GM12864 (cell line): ENCODE data around the gene GCH1.

Source experiments
- DNase-seq: peaks from one replicate; pipeline ENCODE4 v3.0.0-alpha.2; 2011; ENCODE audit warnings: low read depth
- H3K4me3 ChIP-seq: 2 replicates; pipeline ENCODE4 v1.5.1; 2011; ENCODE audit warnings: mild to moderate bottlenecking, low read depth, low read length, control low read depth
- CTCF ChIP-seq: IDR thresholded peaks from 2 replicates; pipeline ENCODE4 v1.5.1; 2011; ENCODE audit warnings: low read depth, mild to moderate bottlenecking, moderate library complexity, low read length, control low read depth, inconsistent platforms; ENCODE audit errors: missing control alignments

The GCH1 gene

DNA sequence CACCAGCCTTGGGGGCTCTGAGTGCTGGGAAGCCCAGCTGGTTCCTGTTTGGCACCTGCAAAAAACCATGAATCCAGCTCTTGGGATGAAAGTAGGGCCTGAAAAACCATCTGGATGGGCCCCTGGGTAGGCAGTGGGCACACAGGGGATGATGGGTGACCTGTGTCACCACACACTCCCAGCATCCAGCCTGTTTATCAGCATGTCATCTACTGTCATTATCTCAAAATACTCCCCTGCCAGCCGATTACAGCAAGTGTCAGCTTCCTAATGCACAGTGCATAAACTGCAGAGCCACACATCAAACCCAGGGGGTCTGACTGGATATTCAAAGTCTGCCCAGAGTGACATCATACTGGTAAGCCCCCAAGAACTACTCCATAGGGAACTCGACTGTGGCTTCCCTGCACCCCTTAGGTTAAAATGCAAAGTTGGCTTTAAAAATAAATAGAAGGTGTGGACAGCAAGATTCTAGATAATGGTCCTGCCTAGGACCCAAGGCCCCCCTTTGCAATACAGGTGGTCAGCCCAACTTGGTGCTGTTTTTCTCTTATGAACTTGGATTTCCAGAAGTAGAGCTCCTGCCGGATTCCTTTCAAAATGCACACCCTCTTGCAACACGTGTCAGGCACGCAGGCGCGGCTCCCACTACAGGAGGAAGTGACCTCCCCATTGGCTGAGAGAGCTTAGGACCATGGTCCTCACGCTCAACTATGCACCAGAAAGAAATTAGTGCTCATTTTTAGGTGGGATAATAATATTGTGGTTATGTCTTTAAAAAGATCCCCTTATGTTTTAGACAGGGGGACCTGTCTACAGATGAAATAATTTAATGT is 94.1 kb downstream of the GCH1 start:
- TF ChIP-seq CTCF, result no peak
- DNase-seq, result no peak
- H3K4me3 ChIP-seq, result no peak overlapping the region

DNA sequence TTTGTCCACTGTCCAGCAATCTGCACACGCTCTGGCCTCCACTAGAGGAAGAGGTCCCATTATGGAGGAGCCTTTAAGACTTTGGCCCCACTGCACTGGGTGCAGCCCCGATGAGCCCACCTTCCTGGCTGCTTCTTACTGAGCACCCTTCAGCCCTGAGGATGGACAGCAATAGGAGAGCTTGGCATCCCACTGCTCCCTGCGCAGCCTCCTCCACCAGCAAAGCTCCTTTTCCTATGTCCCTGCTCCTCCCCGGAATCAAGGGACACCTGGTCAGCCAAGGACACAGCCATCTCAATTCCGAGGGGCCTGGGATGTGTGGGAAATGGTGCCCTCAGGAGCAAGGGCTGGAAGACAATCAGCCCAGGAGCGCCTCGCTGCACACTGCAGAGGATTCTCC is 94.7 kb downstream of the GCH1 start:
- no peak for TF ChIP-seq CTCF
- no peak overlapping the region for H3K4me3 ChIP-seq
- no peak for DNase-seq

GRCh38 chr14:54807428-54807827 is 95.2 kb downstream of the GCH1 start:
- DNase-seq, result no peak
- TF ChIP-seq CTCF, result no peak

DNA sequence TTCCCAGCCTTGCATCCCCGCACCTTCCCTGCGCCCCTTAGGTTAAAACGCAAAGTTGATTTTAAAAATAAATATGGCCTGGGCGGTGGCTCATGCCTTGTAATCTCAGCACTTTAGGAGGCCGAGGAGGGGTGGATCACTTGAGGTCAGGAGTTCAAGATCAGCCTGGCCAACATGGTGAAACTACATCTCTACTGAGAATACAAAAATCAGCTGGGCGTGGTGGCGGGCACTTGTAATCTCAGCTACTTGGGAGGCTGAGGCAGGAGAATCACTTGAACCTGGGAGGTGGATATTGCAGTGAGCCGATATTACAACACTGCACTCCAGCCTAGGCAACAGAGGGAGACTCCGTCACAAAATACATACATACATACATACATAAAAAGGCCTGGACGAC is 96.0 kb downstream of the GCH1 start:
- TF ChIP-seq CTCF, result no peak
- DNase-seq, result no peak
- no peak overlapping the region for H3K4me3 ChIP-seq

More at GRCh38 chr14:54807428-54807827, 95.2 kb downstream of the GCH1 start:
- H3K4me3 ChIP-seq, result no peak overlapping the region

DNA sequence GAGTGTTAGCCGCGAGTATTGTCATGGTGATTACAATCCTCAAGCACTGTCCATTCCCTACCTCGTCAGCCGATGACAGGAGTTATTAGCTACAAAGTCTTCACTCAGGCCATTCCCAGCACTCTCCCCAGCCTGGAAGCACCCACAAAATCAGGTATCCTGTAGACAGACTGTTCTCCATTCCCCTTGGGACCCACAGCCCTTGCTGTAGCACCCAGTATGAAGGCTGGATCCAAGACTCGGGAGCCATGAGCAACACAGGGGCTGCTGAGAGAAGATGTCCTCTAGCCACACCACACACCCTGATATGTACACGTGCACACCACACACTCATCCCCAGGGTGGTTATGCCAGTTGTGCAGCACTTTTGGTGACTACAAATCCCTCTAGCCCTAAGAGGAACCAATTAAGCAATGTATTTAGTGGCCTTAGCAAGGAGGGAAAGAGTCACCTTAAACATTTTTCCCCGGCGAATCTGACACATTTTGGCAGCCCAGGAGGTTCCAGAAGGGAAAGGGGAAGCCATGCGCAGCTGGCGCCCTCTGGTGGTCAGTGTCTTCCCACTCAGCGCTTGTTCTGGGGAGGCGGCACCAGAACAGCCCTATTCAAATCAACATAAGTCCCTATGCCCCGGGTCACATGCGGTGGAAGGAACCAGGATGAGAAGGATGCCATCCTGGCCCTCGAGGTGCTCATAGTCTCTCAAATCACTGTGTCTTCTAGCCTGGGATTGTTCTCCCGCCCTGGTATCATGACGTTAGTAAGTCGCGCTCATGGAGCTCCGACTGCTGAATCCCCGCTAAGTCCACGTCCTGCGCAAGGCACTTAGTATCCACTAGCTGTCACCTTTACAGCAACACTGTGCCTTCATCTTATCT is 96.9 kb downstream of the GCH1 start:
- no peak overlapping the region for H3K4me3 ChIP-seq
- DNase-seq, result peak; percentile 53

GRCh38 chr14:54805070-54805444 is 97.6 kb downstream of the GCH1 start:
- no peak for TF ChIP-seq CTCF
- DNase-seq, result no peak
- no peak overlapping the region for H3K4me3 ChIP-seq

More for the DNA sequence above, 96.9 kb downstream of the GCH1 start:
- peak; percentile 98 for TF ChIP-seq CTCF
